ENCODE data around the gene SLC35F4. TPM values are rescaled to one million over a fixed set of nuclear protein-coding genes. Genes with fewer than 3 reads are reported as not detected.

SLC35F4 gene
- polyA plus RNA-seq, 1 donor (not counting 4 experiments of a cell fraction or from before 2014, with no cell fraction given): not detected

DNA sequence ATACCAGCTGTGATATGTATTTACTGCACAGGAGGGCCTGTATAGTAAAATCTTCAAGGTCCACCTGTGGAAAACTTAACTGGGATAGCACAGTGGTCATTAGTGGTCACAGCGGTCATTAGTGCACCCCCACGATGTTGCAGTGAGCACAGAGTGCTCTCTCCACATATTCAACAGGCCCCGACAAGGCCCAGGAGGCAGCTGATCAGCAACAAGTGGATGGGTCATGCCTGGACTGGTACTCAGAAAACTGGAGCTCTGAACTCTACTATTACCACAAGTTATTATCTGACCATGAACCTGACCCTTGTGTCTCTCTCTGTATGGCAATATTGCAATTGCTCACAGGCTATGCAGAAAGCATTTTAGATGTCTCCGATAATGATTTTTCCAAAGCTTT is 129.5 kb downstream of the SLC35F4 start:
- Histone ChIP-seq H3K36me3 (ENCODE audit: control insufficient read depth in 2 of 2, extremely low read depth in 1 of 2, insufficient read depth in 2 of 2, low read length in 2 of 2) (no peaks in the 10 kb centered on the region), H3K4me3 (ENCODE audit: control insufficient read depth in 2 of 3, extremely low read depth in 1 of 3, insufficient read depth in 2 of 3, low read depth in 1 of 3, low read length in 3 of 3) (no peak overlapping the region), H3K27ac (ENCODE audit: control insufficient read depth, insufficient read depth, low read length) (no peak overlapping the region), H3K9me3 (ENCODE audit: control insufficient read depth, low read depth, low read length) (no peaks in the 10 kb centered on the region), H3K9me1 (ENCODE audit: control insufficient read depth, extremely low read depth, insufficient read depth, low read length) (no peaks in the 10 kb centered on the region), H4K20me1 (ENCODE audit: control insufficient read depth, extremely low read depth, insufficient read depth, low read length) (no peaks in the 10 kb centered on the region), H3K79me2 (ENCODE audit: control insufficient read depth, insufficient read depth, low read length) (no peaks in the 10 kb centered on the region), H3K4me1 (ENCODE audit: control insufficient read depth, extremely low read depth, insufficient read depth, low read length) (peaks cover 6% of the 10 kb centered on the region), H3K27me3 (ENCODE audit: control insufficient read depth, extremely low read depth, insufficient read depth, low read length) (no peaks in the 10 kb centered on the region), H3K4me2 (ENCODE audit: control insufficient read depth, extremely low read depth, insufficient read depth, low read depth, low read length) (peak overlapping the region; percentile 11), H3K9ac (ENCODE audit: control insufficient read depth, extremely low read depth, insufficient read depth, low read length) (no peak overlapping the region), H2AFZ (ENCODE audit: control insufficient read depth, low read length) (no peak overlapping the region)
- FAIRE-seq (peak; percentile 20), DNase-seq (ENCODE audit: low read depth, low spot score) (no peak)
- dilution Hi-C loops (cut with MboI; ENCODE audit: extremely low pct_ligation_motif_present, low sequenced_read_pairs): no loop called here
- no peak for TF ChIP-seq EZH2 (IDR thresholded peaks at IDR 0.05; ENCODE audit: low read length)
- TF ChIP-seq, protein P1, sequence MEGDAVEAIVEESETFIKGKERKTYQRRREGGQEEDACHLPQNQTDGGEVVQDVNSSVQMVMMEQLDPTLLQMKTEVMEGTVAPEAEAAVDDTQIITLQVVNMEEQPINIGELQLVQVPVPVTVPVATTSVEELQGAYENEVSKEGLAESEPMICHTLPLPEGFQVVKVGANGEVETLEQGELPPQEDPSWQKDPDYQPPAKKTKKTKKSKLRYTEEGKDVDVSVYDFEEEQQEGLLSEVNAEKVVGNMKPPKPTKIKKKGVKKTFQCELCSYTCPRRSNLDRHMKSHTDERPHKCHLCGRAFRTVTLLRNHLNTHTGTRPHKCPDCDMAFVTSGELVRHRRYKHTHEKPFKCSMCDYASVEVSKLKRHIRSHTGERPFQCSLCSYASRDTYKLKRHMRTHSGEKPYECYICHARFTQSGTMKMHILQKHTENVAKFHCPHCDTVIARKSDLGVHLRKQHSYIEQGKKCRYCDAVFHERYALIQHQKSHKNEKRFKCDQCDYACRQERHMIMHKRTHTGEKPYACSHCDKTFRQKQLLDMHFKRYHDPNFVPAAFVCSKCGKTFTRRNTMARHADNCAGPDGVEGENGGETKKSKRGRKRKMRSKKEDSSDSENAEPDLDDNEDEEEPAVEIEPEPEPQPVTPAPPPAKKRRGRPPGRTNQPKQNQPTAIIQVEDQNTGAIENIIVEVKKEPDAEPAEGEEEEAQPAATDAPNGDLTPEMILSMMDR (optimal IDR thresholded peaks at IDR 0.05 in 1 of 3, IDR thresholded peaks at IDR 0.05 in 1 of 3, conservative IDR thresholded peaks at IDR 0.05 in 1 of 3; ENCODE audit: extremely low read depth in 1 of 3, insufficient read depth in 2 of 3, low read length in 3 of 3): no peak

DNA sequence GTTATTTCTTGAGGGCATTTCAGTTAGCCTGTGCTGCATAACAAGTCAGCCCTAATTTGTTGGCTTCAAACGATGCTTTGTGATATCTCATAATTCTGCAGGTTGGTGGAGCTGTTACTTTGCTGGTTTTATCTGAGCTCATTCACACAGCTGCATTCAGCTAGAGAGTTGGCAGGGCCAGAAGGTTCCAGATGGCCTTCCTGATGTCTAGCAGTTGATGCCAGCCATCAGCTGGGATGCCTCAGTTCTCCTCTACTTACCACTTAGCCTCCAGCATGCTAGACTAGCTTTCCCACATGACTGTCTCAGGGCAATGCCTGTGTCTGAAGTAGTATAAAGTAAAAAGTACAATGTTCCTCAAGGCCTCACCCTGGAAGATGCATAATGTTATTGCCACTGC is 130.6 kb downstream of the SLC35F4 start:
- Histone ChIP-seq H3K36me3 (ENCODE audit: control insufficient read depth in 2 of 2, extremely low read depth in 1 of 2, insufficient read depth in 2 of 2, low read length in 2 of 2) (no peaks in the 10 kb centered on the region), H3K9me1 (ENCODE audit: control insufficient read depth, extremely low read depth, insufficient read depth, low read length) (no peaks in the 10 kb centered on the region), H4K20me1 (ENCODE audit: control insufficient read depth, extremely low read depth, insufficient read depth, low read length) (no peaks in the 10 kb centered on the region), H3K4me3 (ENCODE audit: control insufficient read depth in 2 of 3, extremely low read depth in 1 of 3, insufficient read depth in 2 of 3, low read depth in 1 of 3, low read length in 3 of 3) (no peak overlapping the region), H3K79me2 (ENCODE audit: control insufficient read depth, insufficient read depth, low read length) (no peaks in the 10 kb centered on the region), H2AFZ (ENCODE audit: control insufficient read depth, low read length) (no peak overlapping the region), H3K9me3 (ENCODE audit: control insufficient read depth, low read depth, low read length) (no peaks in the 10 kb centered on the region), H3K4me2 (ENCODE audit: control insufficient read depth, extremely low read depth, insufficient read depth, low read depth, low read length) (no peak overlapping the region), H3K27me3 (ENCODE audit: control insufficient read depth, extremely low read depth, insufficient read depth, low read length) (no peaks in the 10 kb centered on the region), H3K4me1 (ENCODE audit: control insufficient read depth, extremely low read depth, insufficient read depth, low read length) (peaks cover 6% of the 10 kb centered on the region), H3K27ac (ENCODE audit: control insufficient read depth, insufficient read depth, low read length) (no peak overlapping the region), H3K9ac (ENCODE audit: control insufficient read depth, extremely low read depth, insufficient read depth, low read length) (no peak overlapping the region)
- dilution Hi-C loops (cut with MboI; ENCODE audit: extremely low pct_ligation_motif_present, low sequenced_read_pairs): no loop called here
- DNase-seq (ENCODE audit: low read depth, low spot score) (no peak), FAIRE-seq (no peak)
- TF ChIP-seq EZH2 (IDR thresholded peaks at IDR 0.05; ENCODE audit: low read length): no peak
- TF ChIP-seq, protein P1 (optimal IDR thresholded peaks at IDR 0.05 in 1 of 3, IDR thresholded peaks at IDR 0.05 in 1 of 3, conservative IDR thresholded peaks at IDR 0.05 in 1 of 3; ENCODE audit: extremely low read depth in 1 of 3, insufficient read depth in 2 of 3, low read length in 3 of 3): no peak
